NCI-H774 (cell line): ENCODE data around the gene CDC6.

Source experiments
- DNase-seq: peaks from one replicate; lab custom pipeline; 2025; lab: John Stamatoyannopoulos, UW

CDC6 gene

GRCh38 chr17:40323391-40324381 lies 36.0 kb downstream of the CDC6 start:
- DNase-seq: no peak

GRCh38 chr17:40325156-40326013 lies 37.7 kb downstream of the CDC6 start:
- DNase-seq: no peak

- DNase-seq: no peak
Measured at GRCh38 chr17:40326014-40326831, 38.5 kb downstream of the CDC6 start.

GRCh38 chr17:40326832-40327199 lies 39.1 kb downstream of the CDC6 start:
- DNase-seq: no peak

GRCh38 chr17:40327244-40327729 lies 39.6 kb downstream of the CDC6 start:
- no peak for DNase-seq

GRCh38 chr17:40327735-40328385 lies 40.2 kb downstream of the CDC6 start:
- no peak for DNase-seq

- DNase-seq: no peak
Measured at GRCh38 chr17:40328386-40328766, 40.7 kb downstream of the CDC6 start.

- DNase-seq: peak; percentile 40
Measured at GRCh38 chr17:40329839-40330794, 42.4 kb downstream of the CDC6 start.

GRCh38 chr17:40330850-40331470 lies 43.3 kb downstream of the CDC6 start:
- DNase-seq: no peak

GRCh38 chr17:40331743-40332641 lies 44.3 kb downstream of the CDC6 start:
- no peak for DNase-seq

- no peak for DNase-seq
Measured at GRCh38 chr17:40333781-40334448, 46.2 kb downstream of the CDC6 start.

- DNase-seq: no peak
Measured at GRCh38 chr17:40335620-40336019, 47.9 kb downstream of the CDC6 start.

GRCh38 chr17:40337351-40337750 lies 49.7 kb downstream of the CDC6 start:
- no peak for DNase-seq

GRCh38 chr17:40338058-40338457 lies 50.4 kb downstream of the CDC6 start:
- no peak for DNase-seq

GRCh38 chr17:40338941-40339649 lies 51.4 kb downstream of the CDC6 start:
- DNase-seq: no peak

- DNase-seq: no peak
Measured at GRCh38 chr17:40340327-40340726, 52.6 kb downstream of the CDC6 start.
